Gastroesophageal sphincter (tissue), 4 donors: ENCODE data around the gene TMEM175. TPM values are rescaled to one million over a fixed set of nuclear protein-coding genes. Genes with fewer than 3 reads are reported as not detected.

Source experiments
- ATAC-seq: fragments of 150-250 bp; one replicate; pipeline ENCODE4 v1.9.1; 2016; ENCODE audit warnings: mild to moderate bottlenecking, moderate library complexity
- H3K27ac ChIP-seq, 4 donors: fragments of 200-600 bp; sonication (generic) in 3 of 4; 1 replicate in 3 of 4; 2 replicates in 1 of 4; pipeline ENCODE4 v1.5.1; 2016 to 2019
- H3K27me3 ChIP-seq: fragments of 200-600 bp; sonication (generic); one replicate; pipeline ENCODE4 v1.5.1; 2019
- H3K36me3 ChIP-seq, 2 donors: fragments of 200-600 bp; sonication (generic); one replicate each; pipeline ENCODE4 v1.5.1; 2019; ENCODE audit warnings: control low read depth in 1 of 2
- H3K4me1 ChIP-seq, 3 donors: fragments of 200-600 bp; sonication (generic); 1 replicate in 2 of 3; 2 replicates in 1 of 3; pipeline ENCODE4 v1.5.1; 2016 to 2019; ENCODE audit warnings: control low read depth in 2 of 3
- H3K4me3 ChIP-seq, 2 donors: fragments of 200-600 bp; sonication (generic); one replicate each; pipeline ENCODE4 v1.5.1; 2019; ENCODE audit warnings: mild to moderate bottlenecking in 1 of 2, moderate library complexity in 1 of 2
- H3K9me3 ChIP-seq, 3 donors: fragments of 200-600 bp; sonication (generic); one replicate each; pipeline ENCODE4 v1.5.1; 2017 to 2019; ENCODE audit warnings: control low read depth in 2 of 3
- EP300 ChIP-seq: sonication (generic); formaldehyde crosslinking; IDR thresholded peaks from one replicate; pipeline ENCODE4 v1.6.1; 2017; ENCODE audit warnings: antibody characterized with exemption, mild to moderate bottlenecking
- POLR2A ChIP-seq, 2 donors: fragments of 450-650 bp; IDR thresholded peaks; one replicate each; pipeline ENCODE4 v1.6.1; 2017; ENCODE audit warnings: antibody characterized with exemption in 2 of 2, mild to moderate bottlenecking in 2 of 2, moderate library complexity in 1 of 2
- POLR2AphosphoS5 ChIP-seq: sonication (generic); formaldehyde crosslinking; IDR thresholded peaks from one replicate; pipeline ENCODE4 v1.6.1; 2017; ENCODE audit warnings: antibody characterized with exemption
- WGBS, 2 donors: methylation state at CpG; one replicate each; pipeline ENCODE4 v1.1.5; 2018; ENCODE audit warnings: low coverage in 1 of 2; 5-methylcytosine and 5-hydroxymethylcytosine counted together
- total RNA-seq, 4 donors: library from RNA; depleted of rRNA; stranded (reverse); fragments of >200 nt; gene quantifications; one replicate each; pipeline ENCODE4 v1.1.0, GENCODE V29; 2016
- TF ChIP-seq, protein P1 (sequence below), 4 experiments: fragments of 200-600 bp in 2 of 4; fragments of 450-650 bp in 2 of 4; sonication (generic) in 1 of 4; IDR thresholded peaks; one replicate each; pipeline ENCODE4 v1.5.1; 2017 to 2019; ENCODE audit warnings: antibody characterized with exemption in 4 of 4, mild to moderate bottlenecking in 2 of 4, moderate library complexity in 2 of 4

The TMEM175 gene
- total RNA-seq, 4 donors from 2014 or later: 21.7 to 40.3 (median 24.2) TPM

DNA sequence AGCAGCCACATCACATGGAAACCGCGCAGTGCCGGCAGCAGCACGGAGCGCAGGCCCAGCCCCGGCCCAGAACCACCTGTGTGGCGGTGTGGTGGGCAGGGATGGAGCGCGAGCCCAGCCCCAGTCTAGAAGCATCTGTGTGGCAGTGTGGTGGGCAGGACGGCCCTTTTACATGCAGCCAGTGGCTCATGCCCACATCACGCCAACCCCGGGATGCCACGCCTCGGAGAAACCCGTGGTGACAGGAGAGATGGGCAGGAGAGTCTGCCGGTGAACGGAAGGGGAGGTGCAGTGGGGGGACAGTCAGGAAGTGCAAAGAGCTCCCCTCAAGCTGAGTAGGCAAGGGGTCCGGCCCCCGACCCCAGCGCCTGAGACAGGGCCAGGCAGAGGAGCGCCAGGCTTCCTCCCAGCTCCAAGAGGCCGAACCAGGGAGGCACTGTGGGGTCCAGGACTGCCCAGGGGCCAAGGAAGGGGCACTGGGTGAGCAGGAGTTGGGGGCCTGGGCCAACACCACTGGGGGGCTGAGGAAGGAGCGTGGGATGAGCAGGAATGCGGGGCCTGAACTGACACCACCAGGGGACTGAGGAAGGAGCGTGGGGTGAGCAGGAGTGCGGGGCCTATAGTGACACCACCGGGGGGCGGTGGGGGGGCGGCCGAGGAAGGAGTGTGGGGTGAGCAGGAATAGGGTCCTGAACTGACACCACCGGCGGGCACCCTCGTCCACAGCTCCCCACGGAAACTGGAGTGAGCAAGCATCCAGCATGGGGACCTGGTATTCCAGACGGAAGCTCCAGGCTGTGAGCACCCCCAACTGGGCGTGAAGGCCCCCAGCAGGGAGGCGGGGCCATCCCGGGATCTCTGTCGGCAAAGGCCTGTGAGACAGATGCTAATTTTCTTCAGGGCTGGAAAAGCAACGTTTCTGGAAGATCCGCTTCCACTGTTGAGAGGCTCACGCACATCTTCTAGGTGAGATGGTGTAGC is 28.9 kb upstream of the TMEM175 start:
- no peak overlapping the region for H3K4me3 ChIP-seq
- no peaks in the 10 kb centered on the region for H3K4me1 ChIP-seq
- H3K36me3 ChIP-seq: peaks cover 0 to 89% of the 10 kb centered on the region in 2 donors
- no peak overlapping the region for H3K27ac ChIP-seq
- WGBS, 2 donors: 80 to 84% methylated on average over 7 to 18 of the region's 42 CpGs
- no peaks in the 10 kb centered on the region for H3K9me3 ChIP-seq
- no peak for ATAC-seq
- TF ChIP-seq POLR2A (IDR thresholded peaks at IDR 0.05): no peak
- TF ChIP-seq, protein P1, sequence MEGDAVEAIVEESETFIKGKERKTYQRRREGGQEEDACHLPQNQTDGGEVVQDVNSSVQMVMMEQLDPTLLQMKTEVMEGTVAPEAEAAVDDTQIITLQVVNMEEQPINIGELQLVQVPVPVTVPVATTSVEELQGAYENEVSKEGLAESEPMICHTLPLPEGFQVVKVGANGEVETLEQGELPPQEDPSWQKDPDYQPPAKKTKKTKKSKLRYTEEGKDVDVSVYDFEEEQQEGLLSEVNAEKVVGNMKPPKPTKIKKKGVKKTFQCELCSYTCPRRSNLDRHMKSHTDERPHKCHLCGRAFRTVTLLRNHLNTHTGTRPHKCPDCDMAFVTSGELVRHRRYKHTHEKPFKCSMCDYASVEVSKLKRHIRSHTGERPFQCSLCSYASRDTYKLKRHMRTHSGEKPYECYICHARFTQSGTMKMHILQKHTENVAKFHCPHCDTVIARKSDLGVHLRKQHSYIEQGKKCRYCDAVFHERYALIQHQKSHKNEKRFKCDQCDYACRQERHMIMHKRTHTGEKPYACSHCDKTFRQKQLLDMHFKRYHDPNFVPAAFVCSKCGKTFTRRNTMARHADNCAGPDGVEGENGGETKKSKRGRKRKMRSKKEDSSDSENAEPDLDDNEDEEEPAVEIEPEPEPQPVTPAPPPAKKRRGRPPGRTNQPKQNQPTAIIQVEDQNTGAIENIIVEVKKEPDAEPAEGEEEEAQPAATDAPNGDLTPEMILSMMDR (IDR thresholded peaks at IDR 0.05): no peak
- no peak for TF ChIP-seq POLR2AphosphoS5
- TF ChIP-seq EP300: no peak
- no peaks in the 10 kb centered on the region for H3K27me3 ChIP-seq

DNA sequence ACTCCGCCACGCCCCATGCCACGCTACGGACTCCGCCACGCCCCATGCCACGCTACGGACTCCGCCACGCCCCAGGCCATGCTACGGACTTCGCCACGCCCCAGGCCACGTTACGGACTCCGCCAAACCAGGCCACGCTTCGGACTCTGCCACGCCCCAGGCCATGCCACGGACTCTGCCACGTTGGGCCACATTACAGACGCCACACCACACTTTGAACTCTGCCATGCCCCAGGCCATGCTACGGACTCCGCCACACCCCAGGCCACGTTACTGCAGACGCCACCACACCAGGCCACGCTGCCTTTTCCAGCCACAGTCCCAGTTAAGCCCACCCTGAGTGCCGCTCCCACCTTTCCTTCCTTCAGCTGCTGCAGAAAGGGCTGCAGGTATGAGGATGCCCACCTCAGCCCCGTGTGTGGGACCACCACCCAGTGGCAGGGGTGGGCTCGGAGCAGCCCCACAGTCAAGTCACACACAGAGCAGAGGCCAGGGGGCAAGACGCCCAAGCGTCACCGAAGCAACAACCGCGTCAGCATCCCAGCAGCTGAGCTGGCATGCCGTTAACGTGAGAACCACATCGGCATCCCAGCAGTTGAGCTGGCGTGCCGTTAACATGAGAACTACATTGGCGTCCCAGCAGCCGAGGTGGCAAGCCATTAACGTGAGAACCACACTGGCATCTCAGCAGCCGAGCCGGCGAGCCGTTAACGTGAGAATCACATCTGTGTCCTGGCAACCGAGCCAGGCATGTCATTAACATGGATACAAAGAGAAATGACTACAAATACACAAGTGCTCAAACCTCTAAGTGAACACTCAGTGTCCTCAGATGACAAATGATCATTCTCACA is 26.5 kb upstream of the TMEM175 start:
- WGBS, 2 donors: 94 to 97% methylated on average over 21 to 23 of the region's 49 CpGs
- Histone ChIP-seq H3K4me1 (no peaks in the 10 kb centered on the region), H3K9me3 (no peaks in the 10 kb centered on the region), H3K27ac (no peak overlapping the region), H3K4me3 (no peak overlapping the region), H3K27me3 (no peaks in the 10 kb centered on the region), H3K36me3 (peaks cover 0 to 86% of the 10 kb centered on the region in 2 donors)
- ATAC-seq: no peak
- no peak for TF ChIP-seq POLR2AphosphoS5
- no peak for TF ChIP-seq POLR2A (IDR thresholded peaks at IDR 0.05)
- TF ChIP-seq, protein P1 (IDR thresholded peaks at IDR 0.05): no peak
- no peak for TF ChIP-seq EP300

DNA sequence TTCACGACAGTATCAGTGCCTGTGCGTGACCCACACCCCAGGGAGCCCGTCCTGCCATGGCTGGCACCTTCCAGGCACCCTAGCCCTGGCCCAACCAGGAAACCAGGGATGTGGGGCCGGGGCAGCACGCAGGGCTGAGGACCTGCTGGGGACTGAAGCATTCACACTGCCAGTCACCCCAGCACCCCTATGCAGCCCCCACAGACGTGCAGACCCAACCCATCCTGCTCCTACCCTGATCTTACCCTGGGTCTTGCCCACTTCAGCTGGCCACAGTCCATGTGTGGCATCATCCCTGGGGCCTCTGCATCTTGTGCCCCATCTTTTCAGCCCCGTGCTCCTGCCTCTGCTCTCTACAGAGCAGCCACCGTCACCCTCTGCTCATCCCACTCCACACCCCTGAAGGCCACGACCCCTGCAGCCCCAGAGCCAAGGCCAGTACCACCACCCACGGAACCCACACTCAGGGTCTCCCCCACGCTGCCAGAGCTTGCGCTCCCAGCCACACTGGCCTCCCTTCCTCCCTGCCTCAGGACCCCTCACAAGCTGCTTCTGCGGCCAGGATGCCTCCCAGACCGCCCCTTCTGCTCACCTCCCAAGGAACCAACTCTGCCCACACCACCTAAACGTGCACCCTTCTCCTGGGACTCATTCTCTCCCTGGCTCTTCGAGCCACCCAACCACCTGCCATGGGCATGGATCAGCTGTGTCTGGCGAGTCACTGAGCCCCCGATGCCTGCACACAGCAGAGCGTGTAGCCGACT is 25.7 kb upstream of the TMEM175 start:
- H3K9me3 ChIP-seq: no peaks in the 10 kb centered on the region
- no peak for TF ChIP-seq POLR2A (IDR thresholded peaks at IDR 0.05)
- TF ChIP-seq EP300: no peak
- TF ChIP-seq POLR2AphosphoS5: no peak
- TF ChIP-seq, protein P1 (IDR thresholded peaks at IDR 0.05): no peak
- H3K36me3 ChIP-seq: peaks cover 0 to 86% of the 10 kb centered on the region in 2 donors
- H3K27ac ChIP-seq: no peak overlapping the region
- no peaks in the 10 kb centered on the region for H3K27me3 ChIP-seq
- ATAC-seq: no peak
- 92 to 99% methylated on average over 12 to 14 of the region's 20 CpGs for WGBS, 2 donors
- H3K4me1 ChIP-seq: no peaks in the 10 kb centered on the region
- H3K4me3 ChIP-seq: no peak overlapping the region

DNA sequence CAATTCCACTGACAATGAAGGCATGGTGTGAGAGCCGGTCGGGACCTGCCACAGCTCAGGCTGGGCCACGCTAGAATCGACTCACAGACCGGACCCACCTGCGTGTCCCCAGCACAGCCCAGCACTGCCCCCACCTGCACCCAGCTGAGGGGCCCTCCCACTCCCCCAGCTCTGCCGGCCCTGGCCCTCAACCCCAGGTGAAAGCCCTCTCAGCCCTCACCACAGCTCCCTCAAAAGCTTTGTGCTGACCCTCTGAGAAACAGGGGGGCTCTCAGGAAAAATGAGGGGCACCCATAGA is 25.2 kb upstream of the TMEM175 start:
- Histone ChIP-seq H3K27me3 (no peaks in the 10 kb centered on the region), H3K4me1 (no peaks in the 10 kb centered on the region), H3K27ac (no peak overlapping the region), H3K9me3 (no peaks in the 10 kb centered on the region), H3K36me3 (peaks cover 0 to 86% of the 10 kb centered on the region in 2 donors), H3K4me3 (no peak overlapping the region)
- no peak for ATAC-seq
- WGBS, 2 donors: 98% methylated on average over 7 of the region's 7 CpGs; no CpG with 5 or more reads in 1 of the 2 donors
- TF ChIP-seq POLR2A (IDR thresholded peaks at IDR 0.05): no peak
- TF ChIP-seq EP300: no peak
- TF ChIP-seq, protein P1 (IDR thresholded peaks at IDR 0.05): no peak
- no peak for TF ChIP-seq POLR2AphosphoS5
